Activated T-helper 9 cell treated with anti-CD3 and anti-CD28 coated beads, Interleukin-2, amount 50 U/mL, for 16 hours (primary cell): ENCODE measurements around the gene MEGF8.

Source experiments
- DNase-seq: peaks from one replicate; pipeline ENCODE4 v3.0.0-alpha.2; 2020; ENCODE audit warnings: low read depth

The MEGF8 gene

GRCh38 chr19:42325308-42325895, at the start of gene MEGF8:
Gene MEGF8 (plus strand): TSS chr19:42325635. CDS start chr19:42326244, 609 bp downstream.
- DNase-seq = peak; percentile 94

- no peak for DNase-seq
Measured at GRCh38 chr19:42276284-42276683, 49.2 kb upstream of the MEGF8 start.

- no peak for DNase-seq
Measured at GRCh38 chr19:42276821-42277220, 48.6 kb upstream of the MEGF8 start.

DNA sequence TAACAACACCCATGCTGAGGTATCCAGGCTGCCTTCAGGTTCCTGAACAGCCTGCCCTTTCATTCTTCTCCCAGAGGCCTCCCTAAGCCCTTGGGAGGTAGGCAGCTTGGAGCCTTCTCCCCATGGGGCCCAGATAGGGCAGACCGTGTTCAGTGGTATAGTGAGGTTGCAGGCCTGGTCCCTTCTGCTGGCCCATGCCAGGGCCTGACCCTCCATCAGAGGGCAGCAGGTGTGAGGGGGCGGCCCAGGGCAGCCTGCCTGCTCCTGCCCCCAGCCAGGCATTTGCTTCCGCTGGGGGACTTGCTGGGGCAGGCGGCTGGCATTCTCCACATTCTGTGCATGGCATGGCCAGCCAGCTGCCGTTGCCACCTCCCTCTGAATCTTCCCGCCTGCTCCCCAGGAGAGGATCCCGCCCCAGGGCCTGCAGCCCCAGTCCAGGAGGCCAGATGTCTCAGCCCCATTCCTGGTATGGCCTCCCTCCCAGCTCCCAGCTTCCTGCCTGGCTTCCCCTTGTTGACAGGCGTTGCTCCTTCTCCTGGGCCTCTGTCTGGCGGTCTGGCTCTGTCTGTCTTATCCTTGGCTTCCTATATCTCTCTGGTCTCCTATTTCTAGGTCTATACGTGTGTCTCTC, 47.5 kb upstream of the MEGF8 start:
- no peak for DNase-seq

DNA sequence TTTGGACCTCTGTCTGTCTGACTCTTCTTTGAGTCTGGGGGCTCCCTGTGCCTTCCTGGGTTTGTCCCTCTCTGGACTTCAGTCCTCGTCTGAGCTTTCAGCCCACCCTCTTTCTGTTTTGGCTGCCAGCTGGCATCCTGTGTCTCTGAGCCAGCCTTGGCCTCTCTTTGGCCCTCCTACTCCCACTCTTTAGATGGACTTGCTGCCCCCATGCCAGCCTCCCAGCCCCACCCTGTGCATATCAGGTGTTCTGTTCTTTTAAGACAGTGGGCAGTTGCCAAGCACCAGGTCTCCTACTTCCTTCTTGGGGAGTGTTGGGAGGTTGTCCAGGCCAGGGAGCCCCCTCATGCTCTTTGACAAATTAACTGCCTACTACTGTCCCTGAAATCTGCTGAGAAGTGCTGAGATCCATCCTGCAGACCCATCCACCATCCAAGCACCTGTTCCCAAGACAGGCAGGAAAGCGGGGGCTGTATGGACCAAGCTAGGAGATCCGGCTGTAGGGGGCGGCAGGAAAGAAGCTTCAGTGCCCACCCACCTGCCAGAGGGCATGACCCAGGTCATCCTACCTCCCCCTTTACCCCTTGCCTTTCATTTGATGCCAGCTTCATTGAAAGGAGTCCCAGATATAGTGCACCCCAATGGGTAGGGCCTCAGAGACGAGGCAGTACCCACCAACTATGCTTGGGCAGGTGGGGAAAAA, 46.8 kb upstream of the MEGF8 start:
- DNase-seq = no peak

DNA sequence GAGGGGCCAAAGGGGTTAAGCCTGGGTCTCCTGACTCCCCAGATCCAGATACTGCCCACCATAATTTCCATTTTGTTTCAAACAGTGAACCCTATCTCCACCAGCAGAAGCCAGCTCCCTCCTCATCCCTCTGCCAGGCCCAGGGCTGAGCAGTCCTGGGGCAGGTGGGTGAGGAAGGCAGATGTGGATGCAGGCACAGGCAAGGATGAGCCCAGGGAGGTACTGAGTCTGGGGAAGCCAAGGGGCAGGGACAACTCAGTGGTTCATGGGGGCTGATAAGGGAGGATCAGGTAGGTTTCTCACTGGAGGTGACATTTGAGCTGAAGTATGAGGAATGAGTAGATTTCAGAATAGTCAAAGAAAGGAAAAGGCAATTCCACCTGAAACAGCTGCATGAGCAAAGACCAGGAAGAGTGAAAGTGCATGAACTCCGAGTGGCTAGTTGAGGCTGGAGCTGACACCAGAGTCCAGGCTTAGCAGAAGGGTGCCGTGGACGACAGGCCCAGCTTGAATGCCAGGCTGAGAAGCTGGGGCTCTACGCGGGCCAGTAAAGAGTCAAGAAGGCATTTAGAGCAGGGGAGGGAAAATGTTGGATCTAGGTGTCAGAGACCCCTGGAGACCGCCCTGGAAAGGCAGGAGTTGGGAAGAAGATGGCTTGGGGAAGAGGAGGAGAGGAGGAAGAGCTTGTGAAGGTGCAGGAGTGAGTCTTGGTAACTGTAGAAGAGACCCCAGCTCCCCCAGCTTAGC, 46.1 kb upstream of the MEGF8 start:
- no peak for DNase-seq

DNA sequence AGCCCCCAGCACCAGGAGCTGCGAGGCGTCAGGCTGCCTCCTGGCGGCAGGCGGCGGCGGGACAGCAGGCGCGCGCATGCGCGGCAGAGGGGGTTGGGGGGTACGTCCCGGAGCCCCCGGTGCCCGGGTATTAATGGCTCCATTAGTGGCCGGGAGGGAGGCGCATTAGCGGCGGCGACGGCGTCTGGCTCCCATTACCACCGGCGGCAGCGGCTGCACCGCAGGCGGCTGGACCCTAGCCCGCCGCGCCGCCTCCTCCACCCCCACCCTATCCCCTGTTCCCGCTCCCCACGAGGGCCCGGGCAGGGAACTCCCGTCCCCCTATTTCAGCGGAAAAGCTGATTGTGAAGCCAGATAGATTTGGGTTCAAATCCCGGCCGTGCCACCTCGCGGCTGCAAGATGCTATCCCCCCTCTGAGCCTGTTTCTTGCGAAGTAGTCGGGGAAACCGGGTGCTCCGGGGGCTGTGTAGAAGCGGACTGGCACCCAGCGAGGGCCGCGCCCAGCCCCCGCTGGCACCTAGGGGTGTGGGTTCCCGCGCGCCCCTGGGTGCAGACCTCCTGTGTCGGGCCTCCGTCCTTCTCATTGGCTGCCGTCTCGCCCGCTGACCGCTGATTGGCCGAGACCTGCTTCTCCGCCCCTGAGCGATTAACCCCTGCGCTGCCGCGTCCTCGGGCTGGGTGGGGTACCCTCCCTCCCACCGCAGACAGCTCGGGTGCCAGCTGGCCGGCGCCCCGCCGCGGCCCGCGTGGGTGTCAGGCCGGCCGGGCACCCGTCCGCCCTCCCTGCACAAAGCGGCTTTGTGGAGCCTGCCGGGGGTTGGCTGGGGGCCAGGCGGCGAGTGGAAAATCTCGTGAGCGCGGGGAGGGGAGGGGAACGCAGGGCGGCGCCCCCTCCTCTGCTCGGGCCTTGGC, 45.3 kb upstream of the MEGF8 start:
- DNase-seq = peak; percentile 74

GRCh38 chr19:42280815-42281145, 44.7 kb upstream of the MEGF8 start:
- DNase-seq = no peak

GRCh38 chr19:42281146-42281826, 44.1 kb upstream of the MEGF8 start:
- DNase-seq = no peak

GRCh38 chr19:42281827-42282762, 43.3 kb upstream of the MEGF8 start:
- no peak for DNase-seq

DNA sequence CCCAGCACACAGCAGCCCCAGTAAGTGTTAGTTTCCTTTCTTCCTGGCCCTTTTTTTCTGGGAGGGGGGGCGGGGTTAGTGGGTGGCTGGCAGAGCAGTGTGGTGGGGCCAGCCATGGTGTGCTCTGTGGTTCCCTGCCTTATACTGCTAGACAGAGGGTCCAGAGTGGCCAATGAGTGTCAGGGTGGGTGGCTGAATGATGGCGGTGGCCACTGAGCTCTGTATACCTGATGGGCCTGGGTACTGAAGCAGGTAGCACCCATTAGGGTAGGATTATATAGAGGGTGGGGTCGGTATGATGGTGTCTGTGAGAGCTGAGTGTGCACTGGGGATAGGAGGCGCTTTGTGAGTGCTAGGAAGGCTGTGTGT, 42.6 kb upstream of the MEGF8 start:
- DNase-seq = no peak

DNA sequence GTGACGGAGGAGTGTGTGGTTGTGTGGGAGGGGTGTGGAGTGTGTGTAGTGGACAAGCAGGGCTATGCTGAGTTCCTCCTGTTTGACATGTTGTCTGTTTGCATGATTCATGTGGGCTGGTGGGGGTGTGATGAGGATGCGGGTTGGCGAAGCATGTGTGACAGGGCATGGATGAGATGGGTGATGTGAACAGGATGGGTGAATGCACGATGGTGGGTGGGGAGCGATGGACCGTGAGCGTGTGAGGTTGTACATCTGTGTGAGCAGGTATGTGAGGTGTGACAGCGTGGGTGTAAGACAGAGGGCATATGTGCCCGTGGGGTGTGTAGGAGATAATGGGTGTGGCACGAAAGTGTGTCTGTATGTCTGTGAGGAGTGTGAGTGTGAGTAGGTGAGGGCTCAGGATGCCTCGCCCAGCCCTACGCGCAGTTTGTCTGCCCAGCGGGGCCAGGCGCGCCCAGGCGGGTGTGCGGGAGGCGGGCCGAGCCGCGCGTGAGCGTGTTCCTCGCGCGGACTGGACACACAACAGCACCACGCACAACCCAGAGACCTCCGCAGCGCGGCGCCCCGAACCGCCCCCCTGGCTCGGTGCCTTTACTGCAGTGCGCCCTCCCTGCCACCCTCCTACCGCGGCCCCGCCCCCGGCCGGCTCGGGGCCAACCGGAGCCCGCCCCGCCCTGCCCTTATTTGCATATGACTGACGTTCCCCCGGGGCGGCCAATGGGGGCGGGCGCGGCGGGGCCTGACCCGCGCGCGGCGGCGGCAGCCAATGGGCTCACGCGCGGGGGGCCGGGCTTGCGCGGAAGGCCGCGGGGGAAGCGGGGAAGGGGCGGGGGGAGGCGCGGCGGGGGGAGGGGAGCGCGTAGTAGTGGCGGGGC, 42.0 kb upstream of the MEGF8 start:
- DNase-seq = peak; percentile 96

GRCh38 chr19:42284066-42284501, 41.4 kb upstream of the MEGF8 start:
- peak; percentile 69 for DNase-seq

DNA sequence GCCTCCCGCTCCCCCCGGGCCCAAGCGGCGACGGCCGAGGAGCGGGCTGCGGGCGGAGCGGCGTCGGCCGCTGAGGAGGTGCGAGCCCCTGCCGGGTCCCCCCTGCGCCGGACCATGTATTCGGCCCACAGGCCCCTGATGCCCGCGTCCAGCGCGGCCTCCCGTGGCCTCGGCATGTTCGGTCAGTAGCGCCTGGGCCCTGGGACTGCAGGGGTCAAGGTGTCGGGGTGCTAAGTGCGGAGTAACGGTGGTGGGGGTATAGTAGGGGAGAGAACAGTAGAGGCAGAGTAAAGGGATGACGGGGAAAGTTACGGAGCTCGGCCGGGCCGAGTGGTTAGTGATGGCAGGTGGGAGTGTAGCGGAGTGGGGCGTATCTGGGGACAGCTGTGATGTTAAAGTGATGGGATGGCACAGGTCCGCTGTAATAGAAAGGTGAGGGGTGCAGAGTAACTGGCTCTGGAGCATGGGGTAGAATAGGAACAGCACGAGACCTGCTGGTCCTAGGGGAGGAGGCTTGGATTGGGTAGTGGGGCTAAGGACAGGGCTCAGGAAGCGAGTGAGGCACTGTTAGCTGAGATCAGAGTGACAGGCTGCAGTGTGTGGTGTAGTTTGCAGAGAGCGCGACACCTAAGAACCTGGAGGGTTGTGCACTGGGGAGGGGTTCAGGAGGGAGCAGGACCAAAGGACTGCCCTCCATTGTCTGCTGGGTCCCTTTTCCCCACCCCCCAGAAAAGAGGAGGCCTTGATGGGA, 40.7 kb upstream of the MEGF8 start:
- DNase-seq = no peak

DNA sequence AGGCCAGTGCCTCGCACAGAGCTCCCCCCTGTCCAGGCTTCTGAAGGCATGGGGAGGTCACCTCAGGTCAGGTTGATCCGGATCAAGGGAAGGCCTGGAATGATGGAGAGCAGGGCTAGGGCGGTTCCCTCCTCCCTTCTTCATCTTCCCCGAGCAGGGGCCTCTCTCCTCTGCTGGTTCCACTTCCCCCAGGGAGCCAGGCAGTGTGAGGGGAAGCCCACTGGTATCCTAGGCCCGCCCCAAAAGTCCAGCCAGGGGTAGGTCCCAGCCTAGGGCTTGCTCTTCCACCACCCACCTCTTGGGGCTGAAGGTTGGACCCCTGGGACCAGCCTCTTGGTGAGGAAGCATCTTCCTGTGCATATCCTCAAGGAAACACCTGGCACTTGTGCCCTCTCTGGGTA, 39.9 kb upstream of the MEGF8 start:
- no peak for DNase-seq

- no peak for DNase-seq
Measured at GRCh38 chr19:42285988-42286348, 39.5 kb upstream of the MEGF8 start.

DNA sequence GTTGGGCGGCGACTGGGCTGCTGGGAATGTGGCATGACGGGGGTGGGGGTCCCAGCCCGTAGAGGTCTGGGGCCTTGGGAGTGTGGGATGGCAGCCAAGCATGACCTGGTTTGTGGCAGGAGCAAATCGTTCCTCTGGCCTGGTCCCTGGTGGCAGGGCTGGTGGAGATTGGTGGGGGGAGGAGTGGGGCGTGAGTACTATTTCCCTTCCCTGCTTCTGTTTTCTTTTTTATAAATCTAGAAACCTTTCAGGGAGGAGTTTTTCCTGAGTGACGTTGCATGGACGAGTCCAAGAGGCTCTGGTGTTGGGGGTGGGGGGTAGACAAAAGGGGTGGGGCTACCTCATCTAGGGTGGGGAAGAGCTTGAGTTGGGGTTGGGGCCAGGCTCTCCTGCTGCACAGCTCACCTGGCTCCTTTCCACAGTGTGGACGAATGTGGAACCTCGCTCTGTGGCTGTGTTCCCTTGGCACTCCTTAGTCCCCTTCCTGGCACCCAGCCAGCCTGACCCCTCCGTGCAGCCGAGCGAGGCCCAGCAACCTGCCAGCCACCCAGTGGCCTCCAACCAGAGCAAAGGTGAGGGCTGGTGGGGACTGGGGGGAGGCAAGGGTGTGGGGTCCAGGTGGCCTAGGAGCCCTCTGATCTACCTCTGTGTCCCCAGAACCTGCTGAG, 39.0 kb upstream of the MEGF8 start:
- DNase-seq = no peak
